GM23338 (cell line): ENCODE results near the gene RPTOR. TPM values are rescaled to one million over a fixed set of nuclear protein-coding genes. Genes with fewer than 3 reads are reported as not detected.

Experiments
- ATAC-seq: fragments of 200-7000 bp; cut with Tn5 transposase; 3 replicates; pipeline ENCODE4 v1.9.1; 2020
- DNase-seq: peaks from one replicate; pipeline ENCODE4 v3.0.0-alpha.2; 2015; ENCODE audit warnings: low spot score
- H2AFZ ChIP-seq: fragments of 200-600 bp; sonication (generic); 2 replicates; pipeline ENCODE4 v1.8.0; 2016; ENCODE audit warnings: antibody characterized with exemption, mild to moderate bottlenecking, moderate library complexity
- H3F3A ChIP-seq: fragments of 200-600 bp; sonication (generic); replicated peaks from 2 replicates; pipeline ENCODE4 v1.8.0; 2017; ENCODE audit warnings: antibody characterized with exemption, mixed run types, low read depth
- H3K27ac ChIP-seq: fragments of 200-600 bp; sonication (generic); 2 replicates; pipeline ENCODE4 v1.6.1; 2016; ENCODE audit warnings: low read depth
- H3K27me3 ChIP-seq: fragments of 200-600 bp; sonication (generic); 2 replicates; pipeline ENCODE4 v1.8.0; 2016; ENCODE audit warnings: mild to moderate bottlenecking, mixed run types, moderate library complexity; ENCODE audit not compliant: insufficient read depth
- H3K36me3 ChIP-seq: fragments of 200-600 bp; sonication (generic); 2 replicates; pipeline ENCODE4 v1.8.0; 2016; ENCODE audit warnings: mild to moderate bottlenecking; ENCODE audit not compliant: insufficient read depth
- H3K4me1 ChIP-seq: fragments of 200-600 bp; sonication (generic); 2 replicates; pipeline ENCODE4 v1.8.0; 2016; ENCODE audit warnings: mild to moderate bottlenecking, moderate library complexity; ENCODE audit not compliant: insufficient read depth
- H3K4me2 ChIP-seq: fragments of 200-600 bp; sonication (generic); 2 replicates; pipeline ENCODE4 v1.7.1; 2017; ENCODE audit warnings: mixed run types
- H3K4me3 ChIP-seq: fragments of 200-600 bp; sonication (generic); 2 replicates; pipeline ENCODE4 v1.6.1; 2016; ENCODE audit warnings: mixed run types
- H3K79me2 ChIP-seq: fragments of 200-600 bp; sonication (generic); replicated peaks from 2 replicates; pipeline ENCODE4 v1.8.0; 2017; ENCODE audit warnings: mild to moderate bottlenecking; ENCODE audit not compliant: insufficient read depth
- H3K9me2 ChIP-seq: fragments of 200-600 bp; sonication (generic); 2 replicates; pipeline ENCODE4 v1.8.0; 2017; ENCODE audit not compliant: insufficient read depth
- H4K20me1 ChIP-seq: fragments of 200-600 bp; sonication (generic); replicated peaks from 2 replicates; pipeline ENCODE4 v1.8.0; 2017; ENCODE audit warnings: mild to moderate bottlenecking; ENCODE audit not compliant: insufficient read depth
- H3K27ac Mint-ChIP-seq: 2 replicates; pipeline ENCODE4 v1.8.0; 2020; ENCODE audit warnings: inconsistent platforms, mild to moderate bottlenecking, moderate library complexity, mixed read lengths
- H3K27me3 Mint-ChIP-seq: 3 replicates; pipeline ENCODE4 v1.8.0; 2022; ENCODE audit warnings: low read depth, mild to moderate bottlenecking, moderate library complexity, mixed read lengths, inconsistent platforms; ENCODE audit not compliant: insufficient read depth, poor library complexity
- H3K36me3 Mint-ChIP-seq: 3 replicates; pipeline ENCODE4 v1.8.0; 2021; ENCODE audit warnings: low read depth, mild to moderate bottlenecking, inconsistent platforms, moderate library complexity, mixed read lengths
- H3K4me1 Mint-ChIP-seq: 3 replicates; pipeline ENCODE4 v1.8.0; 2020; ENCODE audit warnings: mild to moderate bottlenecking, inconsistent platforms, mixed read lengths
- H3K4me3 Mint-ChIP-seq: 3 replicates; pipeline ENCODE4 v1.8.0; 2021; ENCODE audit warnings: moderate library complexity, mild to moderate bottlenecking, inconsistent platforms, mixed read lengths
- H3K9me3 Mint-ChIP-seq: 3 replicates; pipeline ENCODE4 v1.8.0; 2020; ENCODE audit warnings: moderate library complexity, mild to moderate bottlenecking, inconsistent platforms, mixed read lengths
- CREB1 ChIP-seq: fragments of 250-450 bp; sonication (Bioruptor Pico); IDR thresholded peaks from 2 replicates; pipeline ENCODE4 v1.5.0; 2020; ENCODE audit warnings: low read depth, mild to moderate bottlenecking, moderate library complexity
- EZH2 ChIP-seq: fragments of 200-600 bp; sonication (generic); IDR thresholded peaks from one replicate; pipeline ENCODE4 v1.8.0; 2017; ENCODE audit warnings: antibody characterized with exemption, mild to moderate bottlenecking, low read depth; ENCODE audit not compliant: unreplicated experiment
- EZH2phosphoT487 ChIP-seq: fragments of 200-600 bp; sonication (generic); IDR thresholded peaks from one replicate; pipeline ENCODE4 v1.8.1; 2018; ENCODE audit warnings: antibody characterized with exemption; ENCODE audit not compliant: unreplicated experiment
- JUNB ChIP-seq: IDR thresholded peaks from one replicate; pipeline ENCODE4 v1.6.1; 2016; ENCODE audit warnings: antibody characterized with exemption; ENCODE audit not compliant: unreplicated experiment
- NANOG ChIP-seq: IDR thresholded peaks from 2 replicates; pipeline ENCODE4 v1.6.1; 2016; ENCODE audit warnings: antibody characterized with exemption, borderline replicate concordance
- POLR2AphosphoS5 ChIP-seq: IDR thresholded peaks from 2 replicates; pipeline ENCODE4 v1.6.1; 2016; ENCODE audit warnings: antibody characterized with exemption, low read depth
- STAT1 ChIP-seq: IDR thresholded peaks from one replicate; pipeline ENCODE4 v1.6.1; 2016; ENCODE audit warnings: antibody characterized with exemption; ENCODE audit not compliant: unreplicated experiment
- ZNF114 ChIP-seq: fragments of 250-450 bp; sonication (Bioruptor Pico); IDR thresholded peaks from 2 replicates; pipeline ENCODE4 v1.5.0; 2020; ENCODE audit warnings: mild to moderate bottlenecking, moderate library complexity
- ZNF331 ChIP-seq: fragments of 250-450 bp; sonication (Bioruptor Pico); IDR thresholded peaks from 2 replicates; pipeline ENCODE4 v1.5.0; 2020; ENCODE audit warnings: low read depth, mild to moderate bottlenecking, moderate library complexity
- polyA plus RNA-seq: library from polyadenylated mRNA; unstranded; fragments of >200 nt; fragmentation: Nextera tagmentation; extraction: Ambion mirVana; gene quantifications from 2 replicates; pipeline ENCODE4 v1.2.1, GENCODE V29; 2016
- total RNA-seq: library from RNA; depleted of rRNA; stranded (reverse); fragments of >200 nt; shearing (Covaris generic); gene quantifications from 2 replicates; pipeline ENCODE4 v1.2.3, GENCODE V29; 2014
- TF ChIP-seq, protein P1 (sequence below): IDR thresholded peaks from one replicate; pipeline ENCODE4 v1.6.1; 2018; ENCODE audit warnings: antibody characterized with exemption; ENCODE audit not compliant: unreplicated experiment
- TF ChIP-seq, protein P2 (sequence below): fragments of 250-450 bp; sonication (Bioruptor Pico); IDR thresholded peaks from 2 replicates; pipeline ENCODE4 v1.5.0; 2020; ENCODE audit warnings: mild to moderate bottlenecking, moderate library complexity
- TF ChIP-seq, protein P3 (sequence below), 2 experiments: fragments of 200-600 bp in 1 of 2; sonication (generic) in 1 of 2; conservative IDR thresholded peaks; 2 replicates each; pipeline versions ENCODE4 v1.5.1 to v1.6.1; 2016 to 2017; ENCODE audit warnings: antibody characterized with exemption in 2 of 2, low read depth in 2 of 2, mild to moderate bottlenecking in 2 of 2, moderate library complexity in 1 of 2
- TF ChIP-seq, protein P4 (sequence below): IDR thresholded peaks from 2 replicates; pipeline ENCODE4 v1.6.1; 2016; ENCODE audit warnings: antibody characterized with exemption

RPTOR gene
- total and polyA plus RNA-seq, 2 experiments from 2014 or later: 9.5 to 38.0 TPM

DNA sequence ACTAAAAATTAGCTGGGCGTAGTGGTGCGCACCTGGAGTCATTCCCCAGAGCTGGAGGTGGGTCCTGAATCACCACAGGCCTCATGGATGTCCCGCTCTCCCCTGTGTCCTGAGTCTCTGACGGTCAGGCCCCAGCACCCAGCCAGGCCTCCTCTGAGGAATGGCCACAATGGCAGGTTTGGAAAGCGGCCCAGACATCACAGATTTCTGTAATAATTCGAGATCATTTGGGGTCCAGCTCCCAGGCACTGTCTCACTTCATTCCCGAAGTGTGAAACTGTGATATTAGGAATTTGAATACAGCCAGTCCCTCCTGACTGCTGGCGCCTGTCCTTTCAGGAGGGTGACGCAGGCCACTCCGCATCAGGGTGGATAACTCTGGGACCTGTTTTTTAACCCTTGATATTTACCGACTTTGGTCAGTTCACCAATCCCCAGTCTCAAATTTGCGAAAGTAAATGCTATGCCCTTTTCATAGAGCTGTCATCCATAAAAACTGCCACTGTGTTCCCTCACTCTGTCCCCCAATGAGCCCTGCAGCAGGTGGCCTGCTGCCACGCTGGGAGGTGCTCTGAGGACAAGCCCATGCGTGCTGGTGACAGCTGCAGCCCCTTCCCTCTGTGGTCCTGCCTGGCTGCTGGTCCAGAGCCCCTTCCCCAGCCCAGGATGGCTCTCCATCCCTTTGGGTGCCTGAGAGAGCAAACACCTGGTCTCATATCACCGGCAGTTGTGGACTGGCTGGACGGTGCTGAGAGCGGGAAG, 28.3 kb upstream of the RPTOR start:
- Histone ChIP-seq H3K4me3 (no peak overlapping the region), H3K9me2 (no peaks in the 10 kb centered on the region), H3K79me2 (no peaks in the 10 kb centered on the region), H4K20me1 (no peaks in the 10 kb centered on the region), H3K27me3 (no peaks in the 10 kb centered on the region), H2AFZ (no peak overlapping the region), H3F3A (no peaks in the 10 kb centered on the region), H3K36me3 (no peaks in the 10 kb centered on the region), H3K27ac (no peak overlapping the region), H3K4me1 (no peaks in the 10 kb centered on the region), H3K4me2 (no peak overlapping the region)
- no peak overlapping the region for H3K4me3 Mint-ChIP-seq
- H3K36me3 Mint-ChIP-seq: no peaks in the 10 kb centered on the region
- no peak for ATAC-seq
- peaks cover 3% of the 10 kb centered on the region for H3K4me1 Mint-ChIP-seq
- H3K27me3 Mint-ChIP-seq: peaks cover 2% of the 10 kb centered on the region
- no peak for DNase-seq
- no peak for TF ChIP-seq CREB1 (CRISPR knock-in tag)
- TF ChIP-seq, protein P1, sequence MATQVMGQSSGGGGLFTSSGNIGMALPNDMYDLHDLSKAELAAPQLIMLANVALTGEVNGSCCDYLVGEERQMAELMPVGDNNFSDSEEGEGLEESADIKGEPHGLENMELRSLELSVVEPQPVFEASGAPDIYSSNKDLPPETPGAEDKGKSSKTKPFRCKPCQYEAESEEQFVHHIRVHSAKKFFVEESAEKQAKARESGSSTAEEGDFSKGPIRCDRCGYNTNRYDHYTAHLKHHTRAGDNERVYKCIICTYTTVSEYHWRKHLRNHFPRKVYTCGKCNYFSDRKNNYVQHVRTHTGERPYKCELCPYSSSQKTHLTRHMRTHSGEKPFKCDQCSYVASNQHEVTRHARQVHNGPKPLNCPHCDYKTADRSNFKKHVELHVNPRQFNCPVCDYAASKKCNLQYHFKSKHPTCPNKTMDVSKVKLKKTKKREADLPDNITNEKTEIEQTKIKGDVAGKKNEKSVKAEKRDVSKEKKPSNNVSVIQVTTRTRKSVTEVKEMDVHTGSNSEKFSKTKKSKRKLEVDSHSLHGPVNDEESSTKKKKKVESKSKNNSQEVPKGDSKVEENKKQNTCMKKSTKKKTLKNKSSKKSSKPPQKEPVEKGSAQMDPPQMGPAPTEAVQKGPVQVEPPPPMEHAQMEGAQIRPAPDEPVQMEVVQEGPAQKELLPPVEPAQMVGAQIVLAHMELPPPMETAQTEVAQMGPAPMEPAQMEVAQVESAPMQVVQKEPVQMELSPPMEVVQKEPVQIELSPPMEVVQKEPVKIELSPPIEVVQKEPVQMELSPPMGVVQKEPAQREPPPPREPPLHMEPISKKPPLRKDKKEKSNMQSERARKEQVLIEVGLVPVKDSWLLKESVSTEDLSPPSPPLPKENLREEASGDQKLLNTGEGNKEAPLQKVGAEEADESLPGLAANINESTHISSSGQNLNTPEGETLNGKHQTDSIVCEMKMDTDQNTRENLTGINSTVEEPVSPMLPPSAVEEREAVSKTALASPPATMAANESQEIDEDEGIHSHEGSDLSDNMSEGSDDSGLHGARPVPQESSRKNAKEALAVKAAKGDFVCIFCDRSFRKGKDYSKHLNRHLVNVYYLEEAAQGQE: no peak
- no peak for TF ChIP-seq EZH2
- no peak for TF ChIP-seq POLR2AphosphoS5
- TF ChIP-seq NANOG: no peak
- TF ChIP-seq, protein P2, sequence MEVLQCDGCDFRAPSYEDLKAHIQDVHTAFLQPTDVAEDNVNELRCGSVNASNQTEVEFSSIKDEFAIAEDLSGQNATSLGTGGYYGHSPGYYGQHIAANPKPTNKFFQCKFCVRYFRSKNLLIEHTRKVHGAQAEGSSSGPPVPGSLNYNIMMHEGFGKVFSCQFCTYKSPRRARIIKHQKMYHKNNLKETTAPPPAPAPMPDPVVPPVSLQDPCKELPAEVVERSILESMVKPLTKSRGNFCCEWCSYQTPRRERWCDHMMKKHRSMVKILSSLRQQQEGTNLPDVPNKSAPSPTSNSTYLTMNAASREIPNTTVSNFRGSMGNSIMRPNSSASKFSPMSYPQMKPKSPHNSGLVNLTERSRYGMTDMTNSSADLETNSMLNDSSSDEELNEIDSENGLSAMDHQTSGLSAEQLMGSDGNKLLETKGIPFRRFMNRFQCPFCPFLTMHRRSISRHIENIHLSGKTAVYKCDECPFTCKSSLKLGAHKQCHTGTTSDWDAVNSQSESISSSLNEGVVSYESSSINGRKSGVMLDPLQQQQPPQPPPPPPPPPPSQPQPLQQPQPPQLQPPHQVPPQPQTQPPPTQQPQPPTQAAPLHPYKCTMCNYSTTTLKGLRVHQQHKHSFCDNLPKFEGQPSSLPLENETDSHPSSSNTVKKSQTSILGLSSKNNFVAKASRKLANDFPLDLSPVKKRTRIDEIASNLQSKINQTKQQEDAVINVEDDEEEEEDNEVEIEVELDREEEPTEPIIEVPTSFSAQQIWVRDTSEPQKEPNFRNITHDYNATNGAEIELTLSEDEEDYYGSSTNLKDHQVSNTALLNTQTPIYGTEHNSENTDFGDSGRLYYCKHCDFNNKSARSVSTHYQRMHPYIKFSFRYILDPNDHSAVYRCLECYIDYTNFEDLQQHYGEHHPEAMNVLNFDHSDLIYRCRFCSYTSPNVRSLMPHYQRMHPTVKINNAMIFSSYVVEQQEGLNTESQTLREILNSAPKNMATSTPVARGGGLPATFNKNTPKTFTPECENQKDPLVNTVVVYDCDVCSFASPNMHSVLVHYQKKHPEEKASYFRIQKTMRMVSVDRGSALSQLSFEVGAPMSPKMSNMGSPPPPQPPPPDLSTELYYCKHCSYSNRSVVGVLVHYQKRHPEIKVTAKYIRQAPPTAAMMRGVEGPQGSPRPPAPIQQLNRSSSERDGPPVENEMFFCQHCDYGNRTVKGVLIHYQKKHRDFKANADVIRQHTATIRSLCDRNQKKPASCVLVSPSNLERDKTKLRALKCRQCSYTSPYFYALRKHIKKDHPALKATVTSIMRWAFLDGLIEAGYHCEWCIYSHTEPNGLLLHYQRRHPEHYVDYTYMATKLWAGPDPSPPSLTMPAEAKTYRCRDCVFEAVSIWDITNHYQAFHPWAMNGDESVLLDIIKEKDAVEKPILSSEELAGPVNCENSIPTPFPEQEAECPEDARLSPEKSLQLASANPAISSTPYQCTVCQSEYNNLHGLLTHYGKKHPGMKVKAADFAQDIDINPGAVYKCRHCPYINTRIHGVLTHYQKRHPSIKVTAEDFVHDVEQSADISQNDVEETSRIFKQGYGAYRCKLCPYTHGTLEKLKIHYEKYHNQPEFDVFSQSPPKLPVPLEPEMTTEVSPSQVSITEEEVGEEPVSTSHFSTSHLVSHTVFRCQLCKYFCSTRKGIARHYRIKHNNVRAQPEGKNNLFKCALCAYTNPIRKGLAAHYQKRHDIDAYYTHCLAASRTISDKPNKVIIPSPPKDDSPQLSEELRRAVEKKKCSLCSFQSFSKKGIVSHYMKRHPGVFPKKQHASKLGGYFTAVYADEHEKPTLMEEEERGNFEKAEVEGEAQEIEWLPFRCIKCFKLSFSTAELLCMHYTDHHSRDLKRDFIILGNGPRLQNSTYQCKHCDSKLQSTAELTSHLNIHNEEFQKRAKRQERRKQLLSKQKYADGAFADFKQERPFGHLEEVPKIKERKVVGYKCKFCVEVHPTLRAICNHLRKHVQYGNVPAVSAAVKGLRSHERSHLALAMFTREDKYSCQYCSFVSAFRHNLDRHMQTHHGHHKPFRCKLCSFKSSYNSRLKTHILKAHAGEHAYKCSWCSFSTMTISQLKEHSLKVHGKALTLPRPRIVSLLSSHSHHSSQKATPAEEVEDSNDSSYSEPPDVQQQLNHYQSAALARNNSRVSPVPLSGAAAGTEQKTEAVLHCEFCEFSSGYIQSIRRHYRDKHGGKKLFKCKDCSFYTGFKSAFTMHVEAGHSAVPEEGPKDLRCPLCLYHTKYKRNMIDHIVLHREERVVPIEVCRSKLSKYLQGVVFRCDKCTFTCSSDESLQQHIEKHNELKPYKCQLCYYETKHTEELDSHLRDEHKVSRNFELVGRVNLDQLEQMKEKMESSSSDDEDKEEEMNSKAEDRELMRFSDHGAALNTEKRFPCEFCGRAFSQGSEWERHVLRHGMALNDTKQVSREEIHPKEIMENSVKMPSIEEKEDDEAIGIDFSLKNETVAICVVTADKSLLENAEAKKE (CRISPR knock-in tag): no peak
- TF ChIP-seq JUNB: no peak
- no peak for TF ChIP-seq ZNF114 (CRISPR knock-in tag)
- TF ChIP-seq, protein P3, sequence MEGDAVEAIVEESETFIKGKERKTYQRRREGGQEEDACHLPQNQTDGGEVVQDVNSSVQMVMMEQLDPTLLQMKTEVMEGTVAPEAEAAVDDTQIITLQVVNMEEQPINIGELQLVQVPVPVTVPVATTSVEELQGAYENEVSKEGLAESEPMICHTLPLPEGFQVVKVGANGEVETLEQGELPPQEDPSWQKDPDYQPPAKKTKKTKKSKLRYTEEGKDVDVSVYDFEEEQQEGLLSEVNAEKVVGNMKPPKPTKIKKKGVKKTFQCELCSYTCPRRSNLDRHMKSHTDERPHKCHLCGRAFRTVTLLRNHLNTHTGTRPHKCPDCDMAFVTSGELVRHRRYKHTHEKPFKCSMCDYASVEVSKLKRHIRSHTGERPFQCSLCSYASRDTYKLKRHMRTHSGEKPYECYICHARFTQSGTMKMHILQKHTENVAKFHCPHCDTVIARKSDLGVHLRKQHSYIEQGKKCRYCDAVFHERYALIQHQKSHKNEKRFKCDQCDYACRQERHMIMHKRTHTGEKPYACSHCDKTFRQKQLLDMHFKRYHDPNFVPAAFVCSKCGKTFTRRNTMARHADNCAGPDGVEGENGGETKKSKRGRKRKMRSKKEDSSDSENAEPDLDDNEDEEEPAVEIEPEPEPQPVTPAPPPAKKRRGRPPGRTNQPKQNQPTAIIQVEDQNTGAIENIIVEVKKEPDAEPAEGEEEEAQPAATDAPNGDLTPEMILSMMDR (conservative IDR thresholded peaks at IDR 0.05; ENCODE audit: low read depth in 2 of 2): no peak
- TF ChIP-seq, protein P4, sequence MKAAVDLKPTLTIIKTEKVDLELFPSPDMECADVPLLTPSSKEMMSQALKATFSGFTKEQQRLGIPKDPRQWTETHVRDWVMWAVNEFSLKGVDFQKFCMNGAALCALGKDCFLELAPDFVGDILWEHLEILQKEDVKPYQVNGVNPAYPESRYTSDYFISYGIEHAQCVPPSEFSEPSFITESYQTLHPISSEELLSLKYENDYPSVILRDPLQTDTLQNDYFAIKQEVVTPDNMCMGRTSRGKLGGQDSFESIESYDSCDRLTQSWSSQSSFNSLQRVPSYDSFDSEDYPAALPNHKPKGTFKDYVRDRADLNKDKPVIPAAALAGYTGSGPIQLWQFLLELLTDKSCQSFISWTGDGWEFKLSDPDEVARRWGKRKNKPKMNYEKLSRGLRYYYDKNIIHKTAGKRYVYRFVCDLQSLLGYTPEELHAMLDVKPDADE: no peak
- no peak for TF ChIP-seq EZH2phosphoT487
- no peak for TF ChIP-seq ZNF331 (CRISPR knock-in tag)
- no peak for TF ChIP-seq STAT1
- no peaks in the 10 kb centered on the region for H3K9me3 Mint-ChIP-seq
- H3K27ac Mint-ChIP-seq: no peak overlapping the region
